ENCODE data around the gene HTR1D.

The HTR1D gene

GRCh38 chr1:23221107-23221506 is 3.8 kb upstream of the HTR1D start:
- H3K4me1 ChIP-seq (ENCODE audit: control insufficient read depth in 1 of 2, insufficient read depth in 2 of 2, low read length in 2 of 2), result peaks cover 0 to 3% of the 10 kb centered on the region in 2 experiments
- H3K36me3 ChIP-seq (ENCODE audit: control insufficient read depth in 1 of 2, insufficient read depth in 2 of 2, low read length in 2 of 2), result no peaks in the 10 kb centered on the region
- no peak overlapping the region for H4K8ac ChIP-seq (ENCODE audit: low read depth, low read length)
- no peak overlapping the region for H3K27ac ChIP-seq (ENCODE audit: low read depth, low read length)
- no peak overlapping the region for H2BK12ac ChIP-seq (ENCODE audit: low read length)
- no peak overlapping the region for H2AFZ ChIP-seq (ENCODE audit: insufficient read depth, low read length, poor library complexity)
- H3K9ac ChIP-seq (ENCODE audit: low read length), result no peak overlapping the region
- DNase-seq, result no peak
- H2BK120ac ChIP-seq (ENCODE audit: insufficient read depth, low read length, poor library complexity), result no peak overlapping the region
- H3K23ac ChIP-seq (ENCODE audit: low read length), result no peak overlapping the region
- H3K4ac ChIP-seq (ENCODE audit: low read depth, low read length), result no peak overlapping the region
- H3K79me1 ChIP-seq (ENCODE audit: low read length), result peaks cover 2% of the 10 kb centered on the region
- H4K12ac ChIP-seq (ENCODE audit: low read depth, low read length), result no peak overlapping the region
- H3K4me3 ChIP-seq (ENCODE audit: low read depth, low read length), result no peak overlapping the region
- H2AK5ac ChIP-seq (ENCODE audit: low read length), result no peak overlapping the region
- peaks cover 12% of the 10 kb centered on the region for H3K27me3 ChIP-seq (ENCODE audit: insufficient read depth, low read length)
- H3K79me2 ChIP-seq (ENCODE audit: control insufficient read depth, insufficient read depth, low read length, poor library complexity), result no peaks in the 10 kb centered on the region
- no peak overlapping the region for H4K91ac ChIP-seq (ENCODE audit: low read depth, low read length)
- H3K14ac ChIP-seq (ENCODE audit: low read length), result no peak overlapping the region
- WGBS (ENCODE audit: extremely low coverage, insufficient coverage, insufficient read length), result no CpG with 5 or more reads among the region's 2 CpGs
- H3K9me3 ChIP-seq (ENCODE audit: insufficient read depth, low read depth, low read length), result peaks cover 3% of the 10 kb centered on the region
- H3K18ac ChIP-seq (ENCODE audit: low read length), result no peak overlapping the region
- H3K4me2 ChIP-seq (ENCODE audit: low read length), result no peak overlapping the region
- no peak overlapping the region for H2BK5ac ChIP-seq (ENCODE audit: low read depth, low read length, poor library complexity)

GRCh38 chr1:23216771-23217420 is 406 bp downstream of the HTR1D start:
- Histone ChIP-seq H3K23ac (ENCODE audit: low read length) (no peak overlapping the region), H2BK120ac (ENCODE audit: insufficient read depth, low read length, poor library complexity) (no peak overlapping the region), H4K91ac (ENCODE audit: low read depth, low read length) (peak overlapping the region; percentile 18), H4K8ac (ENCODE audit: low read depth, low read length) (no peak overlapping the region), H3K27me3 (ENCODE audit: insufficient read depth, low read length) (peaks cover 12% of the 10 kb centered on the region), H3K9me3 (ENCODE audit: insufficient read depth, low read depth, low read length) (peaks cover 3% of the 10 kb centered on the region), H4K12ac (ENCODE audit: low read depth, low read length) (no peak overlapping the region), H2AFZ (ENCODE audit: insufficient read depth, low read length, poor library complexity) (peak overlapping the region; percentile 64), H3K4me2 (ENCODE audit: low read length) (peak overlapping the region; percentile 85), H3K27ac (ENCODE audit: low read depth, low read length) (no peak overlapping the region), H3K18ac (ENCODE audit: low read length) (no peak overlapping the region), H3K79me2 (ENCODE audit: control insufficient read depth, insufficient read depth, low read length, poor library complexity) (no peaks in the 10 kb centered on the region), H3K79me1 (ENCODE audit: low read length) (peaks cover 2% of the 10 kb centered on the region), H3K14ac (ENCODE audit: low read length) (peak overlapping the region; percentile 32), H3K4me1 (ENCODE audit: control insufficient read depth in 1 of 2, insufficient read depth in 2 of 2, low read length in 2 of 2) (no peaks in the 10 kb centered on the region), H3K36me3 (ENCODE audit: control insufficient read depth in 1 of 2, insufficient read depth in 2 of 2, low read length in 2 of 2) (no peaks in the 10 kb centered on the region), H2BK12ac (ENCODE audit: low read length) (no peak overlapping the region), H3K4ac (ENCODE audit: low read depth, low read length) (no peak overlapping the region), H2AK5ac (ENCODE audit: low read length) (no peak overlapping the region), H3K4me3 (ENCODE audit: low read depth, low read length) (peak overlapping the region; percentile 51), H3K9ac (ENCODE audit: low read length) (no peak overlapping the region), H2BK5ac (ENCODE audit: low read depth, low read length, poor library complexity) (no peak overlapping the region)
- DNase-seq, result no peak
- WGBS (ENCODE audit: extremely low coverage, insufficient coverage, insufficient read length), result no CpG with 5 or more reads among the region's 78 CpGs

GRCh38 chr1:23215751-23216449 is 1.4 kb downstream of the HTR1D start:
- DNase-seq, result no peak
- no peak overlapping the region for H3K27ac ChIP-seq (ENCODE audit: low read depth, low read length)
- H3K4me2 ChIP-seq (ENCODE audit: low read length), result no peak overlapping the region
- H4K8ac ChIP-seq (ENCODE audit: low read depth, low read length), result peak overlapping the region; percentile 5
- H2BK12ac ChIP-seq (ENCODE audit: low read length), result no peak overlapping the region
- no CpG with 5 or more reads among the region's 3 CpGs for WGBS (ENCODE audit: extremely low coverage, insufficient coverage, insufficient read length)
- H2AK5ac ChIP-seq (ENCODE audit: low read length), result no peak overlapping the region
- no peak overlapping the region for H4K12ac ChIP-seq (ENCODE audit: low read depth, low read length)
- H3K14ac ChIP-seq (ENCODE audit: low read length), result no peak overlapping the region
- no peaks in the 10 kb centered on the region for H3K36me3 ChIP-seq (ENCODE audit: control insufficient read depth in 1 of 2, insufficient read depth in 2 of 2, low read length in 2 of 2)
- no peak overlapping the region for H2BK5ac ChIP-seq (ENCODE audit: low read depth, low read length, poor library complexity)
- no peak overlapping the region for H3K18ac ChIP-seq (ENCODE audit: low read length)
- H3K27me3 ChIP-seq (ENCODE audit: insufficient read depth, low read length), result peaks cover 12% of the 10 kb centered on the region
- H3K9ac ChIP-seq (ENCODE audit: low read length), result no peak overlapping the region
- no peak overlapping the region for H3K4ac ChIP-seq (ENCODE audit: low read depth, low read length)
- H3K79me2 ChIP-seq (ENCODE audit: control insufficient read depth, insufficient read depth, low read length, poor library complexity), result no peaks in the 10 kb centered on the region
- peaks cover 2% of the 10 kb centered on the region for H3K79me1 ChIP-seq (ENCODE audit: low read length)
- no peak overlapping the region for H4K91ac ChIP-seq (ENCODE audit: low read depth, low read length)
- no peaks in the 10 kb centered on the region for H3K4me1 ChIP-seq (ENCODE audit: control insufficient read depth in 1 of 2, insufficient read depth in 2 of 2, low read length in 2 of 2)
- peaks cover 3% of the 10 kb centered on the region for H3K9me3 ChIP-seq (ENCODE audit: insufficient read depth, low read depth, low read length)
- no peak overlapping the region for H2BK120ac ChIP-seq (ENCODE audit: insufficient read depth, low read length, poor library complexity)
- no peak overlapping the region for H3K4me3 ChIP-seq (ENCODE audit: low read depth, low read length)
- no peak overlapping the region for H3K23ac ChIP-seq (ENCODE audit: low read length)
- H2AFZ ChIP-seq (ENCODE audit: insufficient read depth, low read length, poor library complexity), result no peak overlapping the region

GRCh38 chr1:23215291-23215690 is 2.0 kb downstream of the HTR1D start:
- peaks cover 2% of the 10 kb centered on the region for H3K79me1 ChIP-seq (ENCODE audit: low read length)
- no peak overlapping the region for H4K91ac ChIP-seq (ENCODE audit: low read depth, low read length)
- H2AFZ ChIP-seq (ENCODE audit: insufficient read depth, low read length, poor library complexity), result no peak overlapping the region
- no peak overlapping the region for H4K12ac ChIP-seq (ENCODE audit: low read depth, low read length)
- H2BK12ac ChIP-seq (ENCODE audit: low read length), result no peak overlapping the region
- H3K4me1 ChIP-seq (ENCODE audit: control insufficient read depth in 1 of 2, insufficient read depth in 2 of 2, low read length in 2 of 2), result no peaks in the 10 kb centered on the region
- H3K36me3 ChIP-seq (ENCODE audit: control insufficient read depth in 1 of 2, insufficient read depth in 2 of 2, low read length in 2 of 2), result no peaks in the 10 kb centered on the region
- no peak overlapping the region for H3K23ac ChIP-seq (ENCODE audit: low read length)
- H2AK5ac ChIP-seq (ENCODE audit: low read length), result no peak overlapping the region
- peaks cover 3% of the 10 kb centered on the region for H3K9me3 ChIP-seq (ENCODE audit: insufficient read depth, low read depth, low read length)
- H3K4me2 ChIP-seq (ENCODE audit: low read length), result no peak overlapping the region
- DNase-seq, result no peak
- H2BK120ac ChIP-seq (ENCODE audit: insufficient read depth, low read length, poor library complexity), result no peak overlapping the region
- no peaks in the 10 kb centered on the region for H3K79me2 ChIP-seq (ENCODE audit: control insufficient read depth, insufficient read depth, low read length, poor library complexity)
- H3K9ac ChIP-seq (ENCODE audit: low read length), result no peak overlapping the region
- peaks cover 12% of the 10 kb centered on the region for H3K27me3 ChIP-seq (ENCODE audit: insufficient read depth, low read length)
- H3K4me3 ChIP-seq (ENCODE audit: low read depth, low read length), result no peak overlapping the region
- H3K4ac ChIP-seq (ENCODE audit: low read depth, low read length), result no peak overlapping the region
- no peak overlapping the region for H2BK5ac ChIP-seq (ENCODE audit: low read depth, low read length, poor library complexity)
- H3K14ac ChIP-seq (ENCODE audit: low read length), result no peak overlapping the region
- no peak overlapping the region for H3K18ac ChIP-seq (ENCODE audit: low read length)
- no peak overlapping the region for H3K27ac ChIP-seq (ENCODE audit: low read depth, low read length)
- no CpG with 5 or more reads among the region's 3 CpGs for WGBS (ENCODE audit: extremely low coverage, insufficient coverage, insufficient read length)
- H4K8ac ChIP-seq (ENCODE audit: low read depth, low read length), result no peak overlapping the region

All from trophoblast cell (in vitro differentiated cells and primary cell).